GM19324 (cell line): Measurements from ENCODE around the gene CRKL.
"Not testable (repeated sequence)": the region's sequence is repeated elsewhere in the genome, so short reads cannot be mapped to it uniquely, and the experiment has no call there.

Source experiments
- ATAC-seq: cut with Tn5 transposase; IDR thresholded peaks from one replicate; pipeline ENCODE4 v1.9.1; 2021; ENCODE audit warnings: mild to moderate bottlenecking, moderate library complexity; ENCODE audit not compliant: unreplicated experiment, low FRiP score

Gene CRKL

GRCh38 chr22:20931126-20931654 is 14.0 kb downstream of the CRKL start:
- no peak for ATAC-seq

GRCh38 chr22:20933910-20934309 is 16.7 kb downstream of the CRKL start:
- no peak for ATAC-seq

GRCh38 chr22:20935049-20935448 is 17.8 kb downstream of the CRKL start:
- not testable (repeated sequence) for ATAC-seq

DNA sequence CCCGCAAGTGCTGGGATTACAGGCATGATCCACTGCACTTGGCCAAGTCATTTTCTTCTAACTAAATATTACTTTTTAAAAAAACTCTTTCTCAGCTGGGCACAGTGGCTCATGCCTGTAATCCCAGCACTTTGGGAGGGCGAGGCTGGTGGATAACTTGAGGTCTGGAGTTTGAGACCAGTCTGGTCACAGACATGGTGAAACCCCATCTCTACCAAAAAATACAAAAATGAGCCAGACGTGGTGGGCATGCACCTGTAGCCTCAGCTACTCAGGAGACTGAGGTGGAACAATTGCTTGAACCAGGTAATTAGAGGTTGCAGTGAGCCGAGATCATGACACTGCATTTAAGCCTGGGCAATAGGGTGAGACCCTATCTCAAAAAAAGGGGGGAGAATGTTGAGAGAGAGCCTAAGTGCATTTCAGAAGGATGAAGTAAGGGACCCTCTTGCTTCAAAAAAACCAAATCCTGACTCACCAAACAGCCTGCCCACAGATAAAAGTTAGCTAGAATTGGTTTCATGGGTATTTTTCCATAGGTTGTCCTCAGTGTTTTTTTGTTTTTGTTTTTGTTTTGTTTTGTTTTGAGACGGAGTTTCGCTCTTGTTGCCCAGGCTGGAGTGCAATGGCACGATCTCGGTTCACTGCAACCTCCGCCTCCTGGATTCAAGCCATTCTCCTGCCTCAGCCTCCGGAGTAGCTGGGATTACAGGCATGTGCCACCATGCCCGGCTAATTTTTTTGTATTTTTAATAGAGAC is 18.8 kb downstream of the CRKL start:
- ATAC-seq = not testable (repeated sequence)

DNA sequence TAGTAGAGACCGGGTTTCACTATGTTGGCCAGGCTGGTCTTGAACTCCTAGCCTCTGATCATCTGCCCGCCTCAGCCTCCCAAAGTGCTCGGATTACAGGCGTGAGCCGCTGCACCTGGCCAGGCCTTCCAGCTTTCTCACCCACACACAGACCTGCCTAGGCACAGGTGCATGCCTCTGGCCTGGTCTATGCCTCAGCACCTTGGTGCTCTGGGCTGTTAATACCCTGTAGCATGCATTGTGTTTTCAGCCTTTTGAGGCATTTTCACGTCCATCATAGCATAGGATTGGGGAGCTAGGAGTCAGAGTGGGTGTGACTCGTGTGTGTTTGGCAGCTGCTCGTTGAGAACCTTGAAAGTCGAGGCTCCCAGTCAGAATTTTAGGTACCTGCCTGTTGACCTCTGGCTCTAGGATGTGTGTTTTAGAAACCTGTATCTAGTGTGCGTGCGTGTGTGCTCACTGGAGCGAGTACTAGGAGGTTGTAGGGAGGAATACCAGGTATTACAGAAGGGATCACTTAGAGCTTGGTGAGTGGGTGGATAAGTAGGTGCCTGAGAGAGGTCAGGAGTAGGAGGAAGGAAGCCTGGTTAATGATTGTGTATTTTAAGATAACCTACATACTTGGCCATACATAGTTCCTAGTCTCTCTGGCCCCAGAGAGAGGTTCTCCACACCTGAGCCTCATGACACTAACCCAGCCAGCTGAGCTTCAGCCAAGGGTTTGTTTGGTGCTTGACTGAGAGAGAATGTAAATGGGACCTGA is 20.0 kb downstream of the CRKL start:
- ATAC-seq = no peak

GRCh38 chr22:20937794-20938671 is 20.8 kb downstream of the CRKL start:
- ATAC-seq = no peak

DNA sequence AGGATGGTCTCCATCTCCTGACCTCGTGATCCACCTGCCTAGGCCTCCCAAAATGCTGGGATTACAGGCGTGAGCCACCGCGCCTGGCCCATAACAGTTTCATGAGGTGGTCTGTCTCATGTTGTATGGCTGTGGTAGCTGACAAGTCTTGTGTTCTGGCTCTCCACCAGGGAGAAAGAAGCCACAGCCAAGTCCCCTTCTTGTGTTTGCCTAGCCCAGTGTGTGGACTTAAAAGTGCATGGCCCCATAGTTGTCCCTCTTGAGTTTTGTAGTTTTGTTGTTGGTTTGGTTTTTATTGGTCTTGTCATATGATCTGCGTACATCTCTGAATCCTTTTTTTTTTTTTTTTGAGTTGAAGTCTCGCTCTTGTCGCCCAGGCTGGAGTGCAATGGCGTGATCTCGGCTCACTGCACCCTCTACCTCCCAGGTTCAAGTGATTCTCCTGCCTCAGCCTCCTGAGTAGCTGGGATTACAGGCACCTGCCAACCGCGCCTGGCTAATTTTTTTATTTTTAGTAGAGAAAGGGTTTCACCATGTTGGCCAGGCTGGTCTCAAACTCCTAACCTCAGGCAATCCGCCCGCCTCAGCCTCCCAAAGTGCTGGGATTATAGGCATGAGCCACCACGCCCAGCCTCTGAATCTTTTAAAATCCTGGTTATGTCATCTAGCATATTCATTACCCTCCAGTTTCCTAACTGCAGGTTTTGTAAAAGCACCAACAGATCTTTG is 22.4 kb downstream of the CRKL start:
- ATAC-seq = not testable (repeated sequence)

DNA sequence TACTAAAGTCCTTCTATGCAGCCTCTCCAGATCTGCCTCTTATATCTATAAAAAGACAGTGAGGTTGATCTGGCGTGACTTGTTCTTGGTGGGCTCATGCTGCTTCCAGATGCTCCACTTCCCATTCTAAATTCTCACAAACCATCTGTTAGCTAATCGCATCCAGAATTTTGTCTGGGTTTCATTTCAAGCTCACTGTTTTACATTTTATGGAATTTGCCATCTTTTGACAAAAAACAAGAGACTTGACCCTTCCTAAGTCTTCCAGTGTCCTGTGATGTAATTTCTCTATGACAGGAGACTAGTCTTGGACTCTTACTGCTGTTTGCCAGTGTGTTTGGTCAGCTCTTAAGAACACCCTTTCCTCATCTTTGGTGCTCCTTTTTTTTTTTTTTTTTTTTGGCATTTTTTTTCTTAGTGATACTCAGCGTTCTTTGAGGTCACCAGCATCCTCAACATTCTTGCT is 23.0 kb downstream of the CRKL start:
- ATAC-seq = no peak

- ATAC-seq = no peak
Measured at GRCh38 chr22:20940904-20941385, 23.7 kb downstream of the CRKL start.

- not testable (repeated sequence) for ATAC-seq
Measured at GRCh38 chr22:20942203-20942902, 25.1 kb downstream of the CRKL start.

GRCh38 chr22:20943104-20943933 is 26.1 kb downstream of the CRKL start:
- no peak for ATAC-seq

DNA sequence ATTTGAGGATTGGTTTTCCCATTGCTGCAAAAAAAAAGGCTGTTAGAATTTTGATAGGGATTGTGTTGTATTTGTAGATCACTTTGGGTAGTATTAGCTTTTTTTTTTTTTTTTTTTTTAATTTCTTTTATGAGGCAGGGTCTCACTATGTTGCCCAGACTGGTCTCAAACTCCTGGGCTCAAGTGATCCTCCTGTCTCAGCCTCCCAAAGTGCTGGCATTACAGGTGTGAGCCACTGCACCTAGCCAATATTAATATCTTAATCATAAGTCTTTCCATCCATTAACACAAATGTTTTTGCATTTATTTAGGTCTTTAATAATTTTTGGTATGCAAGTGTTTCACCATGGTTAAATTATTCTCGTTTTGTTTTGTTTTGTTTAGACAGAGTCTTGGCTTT is 26.8 kb downstream of the CRKL start:
- ATAC-seq = no peak

- ATAC-seq = no peak
Measured at GRCh38 chr22:20945578-20945934, 28.3 kb downstream of the CRKL start.

- ATAC-seq = no peak
Measured at GRCh38 chr22:20946080-20946986, 29.1 kb downstream of the CRKL start.

- ATAC-seq = no peak
Measured at GRCh38 chr22:20946991-20947390, 29.8 kb downstream of the CRKL start.

GRCh38 chr22:20948450-20948849 is 31.2 kb downstream of the CRKL start:
- ATAC-seq = no peak

GRCh38 chr22:20948989-20949388 is 31.8 kb downstream of the CRKL start:
- ATAC-seq = no peak
